ENCODE results near the gene RBM17.
"Not testable (repeated sequence)": the region's sequence is repeated elsewhere in the genome, so short reads cannot be mapped to it uniquely, and the experiment has no call there.

RBM17 gene, protein sequence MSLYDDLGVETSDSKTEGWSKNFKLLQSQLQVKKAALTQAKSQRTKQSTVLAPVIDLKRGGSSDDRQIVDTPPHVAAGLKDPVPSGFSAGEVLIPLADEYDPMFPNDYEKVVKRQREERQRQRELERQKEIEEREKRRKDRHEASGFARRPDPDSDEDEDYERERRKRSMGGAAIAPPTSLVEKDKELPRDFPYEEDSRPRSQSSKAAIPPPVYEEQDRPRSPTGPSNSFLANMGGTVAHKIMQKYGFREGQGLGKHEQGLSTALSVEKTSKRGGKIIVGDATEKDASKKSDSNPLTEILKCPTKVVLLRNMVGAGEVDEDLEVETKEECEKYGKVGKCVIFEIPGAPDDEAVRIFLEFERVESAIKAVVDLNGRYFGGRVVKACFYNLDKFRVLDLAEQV

GRCh38 chr10:6088721-6089333 is at the start of gene RBM17:
RBM17 (plus strand) TSS chr10:6089034; CDS start chr10:6097066, 8,032 bp downstream.
- peak; percentile 98 for DNase-seq

- DNase-seq: no peak
Observed at GRCh38 chr10:6039711-6040110, 49.1 kb upstream of the RBM17 start.

DNA sequence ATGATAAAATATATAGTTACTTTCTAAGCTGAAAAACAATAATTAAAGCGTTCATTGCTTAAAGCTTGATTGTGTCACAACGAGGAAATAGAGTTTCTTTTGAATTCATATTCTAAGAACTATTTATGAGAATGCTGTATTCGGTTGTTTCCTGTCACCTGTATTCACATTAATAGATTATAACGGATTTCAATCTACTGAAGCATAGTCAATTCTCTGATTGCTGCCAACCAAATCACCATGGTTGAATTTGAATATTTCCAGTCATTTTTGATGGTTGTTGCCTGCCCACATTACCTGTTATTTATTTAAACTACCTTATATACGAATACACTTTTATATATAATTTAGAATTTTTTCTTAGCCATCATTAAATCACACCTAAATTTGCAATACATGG is 48.6 kb upstream of the RBM17 start:
- DNase-seq: no peak

DNA sequence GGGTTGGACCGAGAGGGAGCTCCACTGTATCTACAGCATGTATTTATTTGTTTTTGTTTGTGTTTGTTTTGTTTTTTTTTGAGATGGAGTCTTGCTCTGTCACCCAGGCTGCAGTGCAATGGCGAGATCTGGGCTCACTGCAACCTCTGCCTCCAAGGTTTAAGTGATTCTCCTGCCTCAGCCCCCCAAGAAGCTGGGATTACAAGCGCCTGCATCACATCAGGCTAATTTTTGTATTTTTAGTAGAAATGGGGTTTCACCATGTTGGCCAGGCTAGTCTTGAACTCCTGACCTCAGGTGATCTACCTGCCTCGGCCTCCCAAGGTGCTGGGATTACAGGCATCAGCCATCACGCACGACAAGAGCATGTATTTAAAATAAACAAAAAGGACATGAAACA is 45.5 kb upstream of the RBM17 start:
- not testable (repeated sequence) for DNase-seq

DNA sequence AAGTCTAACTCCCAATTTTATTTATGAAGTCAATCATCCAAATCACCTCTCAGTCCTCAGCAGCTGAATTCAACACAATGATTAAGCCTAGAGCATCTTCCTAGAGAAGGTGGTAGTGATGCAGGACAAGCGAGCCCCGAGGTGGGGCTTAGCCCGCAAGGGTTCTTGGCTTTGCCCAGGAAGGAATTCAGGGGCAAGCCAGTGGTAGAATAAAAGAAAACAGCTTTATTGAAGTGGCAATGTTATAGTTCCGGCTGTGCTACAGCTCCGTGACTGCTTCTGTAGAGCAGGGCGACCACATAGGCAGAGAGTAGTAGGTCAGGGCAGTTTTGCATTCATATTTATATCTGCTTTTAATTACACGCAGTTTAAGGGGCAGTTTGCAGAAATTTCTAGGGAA is 44.8 kb upstream of the RBM17 start:
- DNase-seq: no peak

GRCh38 chr10:6044751-6045313 is 44.0 kb upstream of the RBM17 start:
- no peak for DNase-seq

DNA sequence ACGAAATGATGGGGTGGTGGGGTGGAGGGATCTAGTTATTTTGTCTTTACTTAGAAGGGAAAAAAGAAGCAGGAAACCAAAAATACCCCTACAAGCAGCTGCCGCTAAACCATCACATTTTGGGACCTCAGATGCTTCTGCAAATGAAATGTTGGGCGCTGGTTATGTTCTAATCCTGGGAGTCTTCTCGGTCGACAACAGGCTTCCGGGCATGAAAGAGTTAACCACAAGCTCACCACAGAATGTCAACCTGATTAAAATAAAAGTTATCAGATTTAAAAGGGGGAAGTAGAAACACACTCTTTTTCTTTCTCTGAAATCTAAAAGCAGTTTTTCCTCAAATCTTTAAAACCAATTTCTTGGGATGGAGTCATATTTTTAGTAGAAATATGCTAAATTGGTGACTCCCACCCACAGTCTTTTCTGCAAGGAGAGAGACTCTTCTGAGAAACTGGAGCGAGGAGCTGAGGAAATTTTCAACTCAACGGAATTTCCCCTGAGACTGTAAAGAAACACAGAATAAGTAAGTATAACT is 43.5 kb upstream of the RBM17 start:
- DNase-seq: peak; percentile 71 to 72

GRCh38 chr10:6045878-6046772 is 42.7 kb upstream of the RBM17 start:
- no peak for DNase-seq

- DNase-seq: no peak
Observed at GRCh38 chr10:6046773-6047611, 41.8 kb upstream of the RBM17 start.

DNA sequence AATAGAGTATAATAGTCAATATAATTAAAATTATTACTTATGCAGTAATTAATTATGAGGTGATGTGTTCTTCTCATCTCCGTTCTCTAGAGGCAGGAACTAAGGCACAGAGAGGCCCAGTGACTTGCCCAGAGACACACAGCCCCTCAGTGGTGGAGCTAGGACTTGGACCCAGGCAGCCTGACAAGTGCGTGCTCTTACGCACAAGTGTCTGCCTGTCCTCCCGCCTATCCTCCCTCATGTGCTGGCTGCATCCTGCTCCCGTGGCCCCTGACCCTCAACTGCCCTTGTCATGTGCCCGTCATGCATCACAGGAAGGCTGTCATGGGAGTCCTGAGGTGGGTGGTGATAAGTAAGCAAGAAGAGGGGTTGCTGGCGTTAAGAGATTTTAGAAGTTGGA is 41.0 kb upstream of the RBM17 start:
- DNase-seq: no peak

- DNase-seq: no peak
Observed at GRCh38 chr10:6048281-6049030, 40.4 kb upstream of the RBM17 start.

DNA sequence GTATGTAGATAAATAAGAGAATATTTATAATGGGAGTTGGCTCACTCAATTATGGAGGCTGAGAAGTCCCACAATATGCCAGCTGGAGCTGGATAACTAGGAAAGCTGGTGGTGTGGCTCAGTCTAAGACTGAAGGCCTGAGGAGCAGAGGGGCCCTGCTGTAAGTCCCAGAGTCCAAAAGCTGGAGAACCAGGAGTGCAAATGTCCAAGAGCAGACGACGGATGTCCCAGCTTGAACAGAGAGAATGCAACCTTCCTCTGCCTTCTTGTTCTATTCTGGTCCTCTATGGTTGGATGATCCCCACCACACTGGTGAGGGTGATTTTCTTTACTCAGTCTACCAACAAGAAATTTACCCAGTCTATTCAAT is 39.8 kb upstream of the RBM17 start:
- DNase-seq: no peak

GRCh38 chr10:6050801-6051445 is 37.9 kb upstream of the RBM17 start:
- DNase-seq: peak; percentile 67 to 70

DNA sequence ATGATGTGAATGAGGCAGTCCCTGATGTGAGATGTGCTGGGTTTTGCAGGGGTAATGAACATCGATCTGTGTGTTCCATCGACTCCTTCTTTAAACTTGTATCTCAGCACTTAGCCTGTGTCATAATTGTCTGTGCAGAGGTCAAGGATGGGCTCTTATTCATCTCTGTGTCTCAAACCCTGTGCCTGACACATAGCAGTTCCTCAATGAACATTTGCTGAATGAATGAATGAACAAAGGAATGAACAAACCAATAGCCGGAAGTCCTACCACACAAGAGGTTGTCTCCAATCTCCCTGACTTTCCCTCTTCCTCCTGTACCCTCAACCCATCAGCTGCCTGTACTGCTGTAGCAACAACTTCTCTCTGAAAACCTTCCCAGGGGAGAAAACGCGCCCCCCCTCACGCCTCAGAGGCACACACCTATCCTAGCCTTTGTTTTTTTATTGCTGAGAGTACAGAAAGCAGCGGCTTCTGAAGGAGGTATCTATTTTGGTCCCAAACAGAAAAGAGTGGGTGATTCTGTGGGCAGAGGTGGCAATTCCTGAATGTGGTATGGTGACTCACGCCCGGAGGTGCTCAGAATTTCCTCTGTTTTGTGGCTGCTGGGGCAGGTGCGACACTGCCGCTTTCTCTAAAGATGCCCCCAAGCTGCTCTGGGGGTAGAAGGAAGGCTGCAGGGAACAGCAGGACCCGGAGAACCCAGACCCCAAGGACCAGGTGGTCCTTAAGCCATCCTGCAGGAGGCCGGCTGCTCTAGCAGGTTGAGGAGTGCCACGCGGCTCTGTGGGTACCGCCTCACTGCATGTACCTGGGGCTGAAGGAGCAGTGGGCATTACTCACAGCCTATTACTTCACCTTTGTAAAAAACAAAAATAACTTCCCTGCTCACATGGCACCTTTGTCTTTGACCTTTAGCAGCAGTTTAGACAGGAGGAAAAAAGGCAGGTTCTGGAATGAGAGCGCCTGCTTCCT is 36.3 kb upstream of the RBM17 start:
- no peak for DNase-seq

DNA sequence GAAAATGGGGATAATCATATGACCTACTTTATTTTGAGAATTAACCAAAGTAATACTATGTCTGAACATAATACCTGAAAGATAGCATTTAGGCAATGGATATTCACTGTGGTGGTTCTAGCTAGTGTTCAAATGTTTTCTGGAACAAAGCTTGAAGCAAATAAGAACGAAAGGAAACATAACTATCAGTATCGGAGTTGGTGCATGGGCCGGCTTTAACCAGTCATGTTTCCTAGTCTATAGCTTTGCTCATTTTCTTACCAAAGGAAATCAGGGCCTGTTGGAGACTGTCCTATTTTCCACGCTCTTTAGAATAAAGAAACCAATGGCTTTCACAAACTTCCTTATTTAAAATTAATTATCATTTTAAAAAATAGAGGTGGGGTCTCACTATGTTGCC is 35.5 kb upstream of the RBM17 start:
- no peak for DNase-seq

DNA sequence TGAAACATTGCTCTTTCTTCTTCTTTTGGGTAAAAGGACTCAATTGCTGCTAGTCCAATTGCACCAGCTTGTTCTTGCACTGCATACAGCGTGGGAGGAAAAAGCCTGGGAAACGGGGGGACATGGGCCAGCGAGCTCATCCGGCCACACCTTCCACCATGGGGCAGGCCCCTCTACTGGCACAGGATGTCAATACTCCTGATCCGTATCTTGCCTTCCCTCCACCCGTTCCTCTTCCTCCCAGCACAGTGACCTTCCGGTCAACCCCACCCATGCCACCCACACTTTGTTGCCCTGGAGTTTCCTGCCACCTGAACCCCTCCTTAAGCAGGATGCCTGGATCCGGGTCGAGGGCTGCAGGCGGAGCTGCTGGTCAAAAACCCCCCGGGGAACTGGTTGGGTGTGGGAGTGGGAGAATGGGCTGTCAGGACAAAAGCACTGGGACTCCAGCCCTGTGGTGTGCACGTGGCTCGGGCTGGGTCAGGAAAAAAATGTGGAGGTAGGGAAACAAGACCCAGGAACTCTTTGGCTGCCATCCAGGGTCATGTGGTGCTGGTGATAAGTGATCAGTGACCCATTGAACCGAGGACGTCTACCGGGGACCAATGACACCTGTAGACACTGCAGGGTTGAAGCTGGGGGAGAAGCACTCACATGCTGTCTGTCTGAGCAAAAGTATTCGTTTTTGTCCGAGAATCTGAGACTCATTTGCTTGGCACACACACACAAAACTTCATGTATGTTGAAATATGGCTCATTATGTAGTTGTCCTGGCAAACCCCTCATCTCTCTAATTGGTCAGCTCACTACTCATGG is 34.8 kb upstream of the RBM17 start:
- no peak for DNase-seq

- DNase-seq: no peak
Observed at GRCh38 chr10:6054884-6055283, 34.0 kb upstream of the RBM17 start.

DNA sequence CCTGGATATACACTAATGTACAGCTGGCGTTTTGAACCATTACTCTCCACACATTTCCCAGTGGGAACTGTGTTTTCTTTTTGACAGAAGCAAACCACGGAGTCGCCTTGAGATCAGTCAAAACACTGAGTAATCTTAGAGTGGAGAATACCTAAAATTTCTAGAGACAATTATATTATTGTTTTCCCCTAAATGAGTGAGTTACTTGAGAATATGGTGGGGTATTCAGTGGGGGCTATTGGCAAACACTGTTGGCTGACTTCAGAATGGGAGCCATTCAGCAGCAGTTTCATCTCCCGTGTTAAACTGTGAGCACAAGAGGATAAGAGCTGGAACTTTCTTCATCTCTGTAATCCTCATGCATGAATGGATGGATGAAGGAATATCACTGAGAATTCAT is 32.9 kb upstream of the RBM17 start:
- no peak for DNase-seq

All from Kasumi-1 (cell line).